NB4 (cell line): ENCODE measurements around the gene MRM2.

ENCODE experiments used
- POLR2A ChIP-seq: IDR thresholded peaks from 2 replicates; pipeline ENCODE4 v1.6.1; 2011; ENCODE audit warnings: mild to moderate bottlenecking; ENCODE audit not compliant: insufficient read length; ENCODE audit errors: extremely low read depth
- TF ChIP-seq, protein P1 (sequence below): IDR thresholded peaks from one replicate; pipeline ENCODE4 v1.5.1; 2012; ENCODE audit warnings: low read depth, low read length

- TF ChIP-seq, protein P1, sequence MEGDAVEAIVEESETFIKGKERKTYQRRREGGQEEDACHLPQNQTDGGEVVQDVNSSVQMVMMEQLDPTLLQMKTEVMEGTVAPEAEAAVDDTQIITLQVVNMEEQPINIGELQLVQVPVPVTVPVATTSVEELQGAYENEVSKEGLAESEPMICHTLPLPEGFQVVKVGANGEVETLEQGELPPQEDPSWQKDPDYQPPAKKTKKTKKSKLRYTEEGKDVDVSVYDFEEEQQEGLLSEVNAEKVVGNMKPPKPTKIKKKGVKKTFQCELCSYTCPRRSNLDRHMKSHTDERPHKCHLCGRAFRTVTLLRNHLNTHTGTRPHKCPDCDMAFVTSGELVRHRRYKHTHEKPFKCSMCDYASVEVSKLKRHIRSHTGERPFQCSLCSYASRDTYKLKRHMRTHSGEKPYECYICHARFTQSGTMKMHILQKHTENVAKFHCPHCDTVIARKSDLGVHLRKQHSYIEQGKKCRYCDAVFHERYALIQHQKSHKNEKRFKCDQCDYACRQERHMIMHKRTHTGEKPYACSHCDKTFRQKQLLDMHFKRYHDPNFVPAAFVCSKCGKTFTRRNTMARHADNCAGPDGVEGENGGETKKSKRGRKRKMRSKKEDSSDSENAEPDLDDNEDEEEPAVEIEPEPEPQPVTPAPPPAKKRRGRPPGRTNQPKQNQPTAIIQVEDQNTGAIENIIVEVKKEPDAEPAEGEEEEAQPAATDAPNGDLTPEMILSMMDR = no peak
- TF ChIP-seq POLR2A = no peak
These were observed 37.9 kb upstream of the MRM2 start for GRCh38 chr7:2279896-2280295.
